Muscle layer of colon (tissue), 2 donors: ENCODE data around the gene NAV1.

Experiments used
- H3K27ac ChIP-seq: one replicate; pipeline ENCODE4 v1.7.0; 2013; ENCODE audit warnings: low read depth, mild to moderate bottlenecking, low read length, moderate library complexity
- H3K27me3 ChIP-seq, 2 donors: one replicate each; pipeline ENCODE4 v1.7.0; 2013; ENCODE audit warnings: low read length in 2 of 2, mild to moderate bottlenecking in 2 of 2; ENCODE audit not compliant: insufficient read depth in 2 of 2, control insufficient read depth in 1 of 2
- H3K36me3 ChIP-seq: one replicate; pipeline ENCODE4 v1.7.0; 2013; ENCODE audit warnings: mild to moderate bottlenecking, low read length; ENCODE audit not compliant: insufficient read depth
- H3K4me1 ChIP-seq: one replicate; pipeline ENCODE4 v1.7.0; 2013; ENCODE audit warnings: mild to moderate bottlenecking, low read length; ENCODE audit not compliant: insufficient read depth
- H3K4me3 ChIP-seq, 2 donors: one replicate each; pipeline ENCODE4 v1.7.0; 2013; ENCODE audit warnings: low read length in 2 of 2, low read depth in 1 of 2, mild to moderate bottlenecking in 1 of 2, moderate library complexity in 1 of 2
- H3K9ac ChIP-seq: one replicate; pipeline ENCODE4 v1.7.0; 2013; ENCODE audit warnings: low read length
- H3K9me3 ChIP-seq: one replicate; pipeline ENCODE4 v1.7.0; 2013; ENCODE audit warnings: mild to moderate bottlenecking, low read length
- donor health status: abdominal sarcoma.
- donor health status: Adenocarcinoma of cecum.

NAV1 gene

DNA sequence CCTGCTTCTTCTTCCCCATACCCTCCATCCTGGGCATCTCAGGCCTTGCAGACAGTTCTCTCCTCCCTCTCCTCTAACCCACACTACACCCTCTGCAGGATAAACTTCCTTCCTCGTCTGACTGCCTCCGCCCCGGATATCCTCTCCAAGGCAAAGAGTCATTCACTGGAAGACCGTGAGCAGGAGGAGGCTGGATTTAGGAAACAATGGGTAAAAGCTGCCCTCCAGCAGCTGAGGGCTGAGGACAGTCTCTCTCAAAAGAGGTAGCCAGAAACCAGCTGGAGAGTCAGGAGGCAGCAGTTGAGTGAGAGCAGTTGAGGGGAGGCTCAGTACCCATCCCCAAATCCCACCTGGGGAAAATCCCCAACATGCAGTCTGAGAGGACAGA lies 33.4 kb upstream of the NAV1 start:
- Histone ChIP-seq H3K27ac (peak overlapping the region; percentile 99), H3K9me3 (no peaks in the 10 kb centered on the region), H3K27me3 (no peaks in the 10 kb centered on the region), H3K4me1 (peaks cover 50% of the 10 kb centered on the region), H3K36me3 (peaks cover 17% of the 10 kb centered on the region), H3K4me3 (peak overlapping the region; percentile 92 to 96), H3K9ac (peak overlapping the region; percentile 98)

DNA sequence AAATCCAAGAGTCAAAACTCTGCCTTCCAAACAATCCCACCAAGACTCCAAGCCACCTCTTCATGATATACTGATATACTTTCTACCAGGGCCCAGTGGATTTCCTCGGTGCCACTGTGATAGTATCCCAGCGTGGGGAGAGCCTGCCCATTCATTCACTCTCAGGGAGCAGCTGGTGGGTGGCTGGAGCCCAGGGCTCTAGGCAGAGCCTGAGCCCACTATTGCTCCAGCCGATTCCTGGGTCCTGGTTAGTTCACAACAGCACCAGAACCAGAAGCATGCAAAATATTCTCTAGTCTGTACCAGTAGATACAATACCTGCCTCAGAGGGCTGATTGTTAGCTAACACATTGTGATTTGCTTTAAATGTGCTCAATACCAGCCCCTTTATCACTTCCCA lies 32.8 kb upstream of the NAV1 start:
- Histone ChIP-seq H3K4me3 (peak overlapping the region; percentile 92 to 96), H3K9ac (peak overlapping the region; percentile 98), H3K4me1 (peaks cover 44% of the 10 kb centered on the region), H3K27me3 (no peaks in the 10 kb centered on the region), H3K27ac (peak overlapping the region; percentile 99), H3K36me3 (peaks cover 17% of the 10 kb centered on the region), H3K9me3 (no peaks in the 10 kb centered on the region)

DNA sequence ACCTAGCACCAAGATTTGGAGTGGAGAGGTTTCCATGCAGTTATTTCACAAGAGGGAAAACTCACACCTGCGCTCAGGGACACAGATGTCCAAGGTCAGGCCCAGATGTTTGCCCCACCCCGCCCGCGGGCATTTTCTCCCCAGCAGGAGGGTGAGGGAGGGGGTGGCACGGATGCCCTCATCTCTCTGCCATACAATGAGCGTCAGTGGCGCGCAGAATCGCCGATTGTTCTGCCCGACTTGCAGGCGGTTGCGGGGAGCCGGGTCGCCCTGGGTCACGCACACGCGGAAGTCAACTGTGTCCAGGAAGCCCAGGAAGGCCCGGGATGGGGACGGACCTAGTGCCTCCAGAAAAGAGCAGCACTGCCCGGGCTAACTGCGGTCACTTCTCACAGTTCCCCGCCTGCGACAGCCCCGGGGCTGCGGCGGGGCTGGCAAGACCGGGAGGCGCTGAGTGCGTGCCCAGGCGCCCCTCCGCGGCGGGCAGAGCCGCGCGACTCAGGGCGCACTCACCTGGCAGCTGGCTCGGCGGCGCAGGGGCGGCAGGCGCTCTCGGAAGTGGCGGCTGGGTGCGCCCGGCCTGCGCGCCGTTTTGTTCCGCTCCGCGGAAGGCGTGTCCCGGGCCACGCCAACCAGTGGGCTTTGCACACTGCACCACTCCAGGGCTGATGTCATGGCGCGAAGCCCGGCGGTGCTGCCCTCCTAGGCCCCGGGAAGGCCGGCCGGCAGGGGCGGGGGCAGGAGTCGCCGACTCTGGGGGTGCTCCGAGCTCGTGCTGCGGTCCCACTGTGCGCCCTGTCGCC lies 32.2 kb upstream of the NAV1 start, which contains the start of gene CSRP1:
CSRP1 (minus strand) TSS at position 567 of the 803 bp plus-strand sequence. CDS start 10,820 bp downstream, outside the sequence.
- H3K9ac ChIP-seq: peak within 1 kb of the TSS; percentile 98
- peak within 1 kb of the TSS; percentile 92 to 96 for H3K4me3 ChIP-seq
- H3K9me3 ChIP-seq: no peaks in the 10 kb centered on the region
- H3K27ac ChIP-seq: peak within 1 kb of the TSS; percentile 99
- H3K4me1 ChIP-seq: peaks cover 42% of the 10 kb centered on the region
- no peaks in the 10 kb centered on the region for H3K27me3 ChIP-seq
- H3K36me3 ChIP-seq: peaks cover 17% of the 10 kb centered on the region

DNA sequence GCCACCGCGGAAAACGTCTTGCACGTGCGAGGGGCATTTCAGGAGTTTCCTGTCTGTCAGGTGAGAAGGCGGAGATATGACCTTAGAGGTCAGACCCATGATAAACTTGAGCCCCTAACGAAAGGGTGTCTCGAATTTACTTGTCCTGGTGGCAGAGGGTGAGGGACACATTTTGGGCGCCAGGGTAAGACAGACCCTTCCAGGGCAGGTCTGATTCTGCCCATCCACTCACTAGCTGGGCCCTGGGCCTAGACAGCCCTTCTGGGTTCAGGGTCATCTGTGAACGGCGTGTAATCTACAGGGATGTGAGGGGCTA lies 31.6 kb upstream of the NAV1 start:
- peaks cover 16% of the 10 kb centered on the region for H3K36me3 ChIP-seq
- peaks cover 43% of the 10 kb centered on the region for H3K4me1 ChIP-seq
- H3K9me3 ChIP-seq: no peaks in the 10 kb centered on the region
- H3K27me3 ChIP-seq: no peaks in the 10 kb centered on the region
- H3K27ac ChIP-seq: peak overlapping the region; percentile 99
- H3K4me3 ChIP-seq: peak overlapping the region; percentile 92 to 96
- peak overlapping the region; percentile 63 for H3K9ac ChIP-seq

DNA sequence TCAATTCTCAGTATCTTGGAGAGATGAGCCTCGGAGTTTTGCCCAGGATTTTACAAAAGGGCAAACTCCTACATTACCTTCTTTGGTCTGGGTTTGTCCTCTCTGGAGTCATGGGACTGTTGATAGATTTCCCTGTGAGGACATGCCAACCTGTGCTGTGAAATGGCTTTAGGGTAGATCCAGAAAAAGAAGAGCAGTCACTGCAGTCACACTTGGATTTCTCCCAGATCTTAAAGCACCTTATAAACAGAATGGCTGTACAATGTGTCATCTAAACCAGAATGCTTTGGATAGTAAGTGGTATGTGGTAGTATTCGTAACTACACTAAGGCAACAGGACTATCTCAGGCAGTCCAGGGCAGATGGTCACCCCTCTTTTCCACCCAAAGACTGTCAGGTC lies 30.1 kb upstream of the NAV1 start:
- no peaks in the 10 kb centered on the region for H3K9me3 ChIP-seq
- H3K27ac ChIP-seq: peak overlapping the region; percentile 71
- peaks cover 6% of the 10 kb centered on the region for H3K36me3 ChIP-seq
- H3K4me3 ChIP-seq: no peak overlapping the region
- no peaks in the 10 kb centered on the region for H3K27me3 ChIP-seq
- no peak overlapping the region for H3K9ac ChIP-seq
- H3K4me1 ChIP-seq: peaks cover 42% of the 10 kb centered on the region

DNA sequence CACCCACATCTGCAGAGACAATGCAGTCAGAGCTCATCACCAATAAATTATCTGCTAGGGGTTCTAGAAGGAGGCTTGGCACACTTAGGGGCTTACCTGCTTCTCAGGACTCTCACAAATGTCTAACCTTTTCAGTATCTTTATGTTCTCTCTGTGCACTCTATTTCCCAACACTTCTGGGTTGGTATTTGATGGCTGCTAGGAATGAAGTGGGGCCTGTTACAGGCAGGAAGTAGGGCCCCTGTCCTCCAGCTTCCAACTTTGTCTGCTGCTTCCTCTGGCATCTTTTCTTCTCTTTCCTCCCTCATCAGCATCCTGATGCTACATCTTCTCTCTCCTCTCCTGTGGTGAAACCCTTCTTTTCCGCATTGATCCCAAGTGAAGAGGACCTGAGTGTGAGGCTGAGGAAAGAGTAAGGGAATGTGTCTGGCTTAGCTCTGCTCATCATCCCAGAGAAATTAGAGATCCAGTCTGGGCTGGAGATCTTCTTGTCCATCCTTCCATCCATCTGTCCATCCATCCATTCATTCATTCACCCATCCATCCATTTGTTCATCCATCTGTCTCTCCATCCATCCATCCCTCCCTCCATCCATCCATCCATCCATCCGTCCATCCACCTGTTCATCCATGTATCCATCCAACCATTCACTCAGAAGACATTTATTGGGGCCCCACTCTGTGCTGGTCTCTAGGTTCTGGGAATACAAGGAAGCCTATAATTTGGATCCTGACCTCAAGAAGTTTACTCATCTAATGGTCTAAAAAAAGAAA lies 29.1 kb upstream of the NAV1 start:
- no peaks in the 10 kb centered on the region for H3K9me3 ChIP-seq
- H3K36me3 ChIP-seq: no peaks in the 10 kb centered on the region
- H3K9ac ChIP-seq: no peak overlapping the region
- peak overlapping the region; percentile 71 for H3K27ac ChIP-seq
- H3K4me1 ChIP-seq: peaks cover 42% of the 10 kb centered on the region
- H3K4me3 ChIP-seq: no peak overlapping the region
- H3K27me3 ChIP-seq: no peaks in the 10 kb centered on the region

DNA sequence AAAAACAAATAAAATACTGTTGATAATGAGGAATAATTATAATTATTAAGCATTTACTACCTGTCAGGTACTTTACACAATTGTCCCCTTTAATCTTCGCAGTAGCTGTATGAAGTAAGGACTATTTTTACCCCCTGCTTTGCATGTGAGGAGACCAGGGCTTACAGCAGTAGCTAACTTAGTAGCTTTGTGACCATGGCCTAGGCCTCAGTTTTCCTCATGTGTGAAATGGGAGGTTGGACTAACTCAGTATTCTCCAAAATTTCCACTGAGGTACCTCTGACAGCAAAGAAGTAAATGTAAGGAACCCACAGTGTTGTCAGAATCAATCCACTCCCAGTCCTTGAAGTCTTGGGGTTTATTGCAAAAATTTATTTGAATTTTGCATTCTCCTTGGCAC lies 28.2 kb upstream of the NAV1 start:
- Histone ChIP-seq H3K4me1 (peaks cover 38% of the 10 kb centered on the region), H3K27ac (no peak overlapping the region), H3K9me3 (no peaks in the 10 kb centered on the region), H3K4me3 (no peak overlapping the region), H3K36me3 (no peaks in the 10 kb centered on the region), H3K9ac (no peak overlapping the region), H3K27me3 (no peaks in the 10 kb centered on the region)

DNA sequence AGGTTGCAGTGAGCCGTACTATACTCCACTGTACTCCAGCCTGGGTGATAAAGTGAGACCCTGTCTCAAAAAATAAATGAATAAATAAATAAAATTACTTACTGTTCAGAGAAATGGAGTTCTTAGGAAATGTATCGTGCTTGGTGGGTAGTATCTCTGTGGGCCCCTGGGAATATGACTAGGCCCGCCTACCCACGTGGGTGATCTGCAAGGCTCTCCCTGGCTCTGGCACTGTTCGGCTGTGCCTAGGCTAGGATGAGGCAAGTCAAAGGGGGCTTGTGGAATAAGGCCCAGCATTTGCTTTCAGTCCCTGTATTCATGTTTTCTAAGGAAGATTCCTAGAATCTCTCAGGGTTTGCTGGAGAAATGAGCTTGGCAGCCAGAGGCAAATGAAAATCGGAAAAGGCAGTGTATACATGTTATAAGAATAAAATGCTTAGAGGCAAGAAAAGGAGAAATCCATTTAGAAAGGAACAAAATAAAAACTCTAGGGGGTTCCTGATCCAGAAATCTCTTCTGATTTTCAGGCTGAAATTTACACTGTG lies 27.5 kb upstream of the NAV1 start:
- Histone ChIP-seq H3K9ac (peak overlapping the region; percentile 37), H3K27ac (peak overlapping the region; percentile 88)

DNA sequence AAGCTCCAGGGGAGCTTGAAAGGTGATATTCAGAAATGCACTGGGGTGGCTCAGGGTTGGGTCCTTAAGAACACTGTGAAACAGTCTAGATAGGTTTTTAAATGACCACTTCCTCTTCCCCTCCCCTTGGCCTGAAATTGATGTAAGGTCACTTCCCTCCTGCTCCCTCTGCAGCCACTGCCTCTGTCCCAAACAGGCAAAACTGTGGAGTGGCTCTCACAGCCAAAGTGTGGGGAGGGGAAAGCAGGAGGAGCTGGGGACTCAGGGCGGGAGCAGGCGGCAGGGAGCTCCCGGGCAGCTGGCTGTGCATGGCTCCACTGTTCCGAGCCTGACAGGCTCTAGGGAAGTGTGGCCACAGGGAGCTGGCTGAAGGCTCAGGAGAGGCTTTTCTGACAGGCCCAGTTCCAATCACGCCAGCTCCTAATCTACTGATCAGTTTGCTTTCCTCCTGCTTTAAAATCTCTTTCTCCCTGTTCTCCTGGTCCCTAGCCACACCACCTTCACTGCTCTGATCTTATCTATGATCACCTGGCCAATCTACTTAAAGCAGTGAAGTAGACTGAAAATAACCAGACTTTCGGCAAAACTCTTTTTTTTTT lies 26.9 kb upstream of the NAV1 start:
- Histone ChIP-seq H3K9me3 (no peaks in the 10 kb centered on the region), H3K27ac (peak overlapping the region; percentile 88), H3K36me3 (no peaks in the 10 kb centered on the region), H3K27me3 (no peaks in the 10 kb centered on the region), H3K4me3 (peak overlapping the region in 1 of 2 donors; percentile 15), H3K9ac (peak overlapping the region; percentile 37), H3K4me1 (peaks cover 38% of the 10 kb centered on the region)

More for the DNA sequence above, 27.5 kb upstream of the NAV1 start:
- Histone ChIP-seq H3K36me3 (no peaks in the 10 kb centered on the region), H3K4me1 (peaks cover 38% of the 10 kb centered on the region), H3K27me3 (no peaks in the 10 kb centered on the region), H3K9me3 (no peaks in the 10 kb centered on the region), H3K4me3 (no peak overlapping the region)

DNA sequence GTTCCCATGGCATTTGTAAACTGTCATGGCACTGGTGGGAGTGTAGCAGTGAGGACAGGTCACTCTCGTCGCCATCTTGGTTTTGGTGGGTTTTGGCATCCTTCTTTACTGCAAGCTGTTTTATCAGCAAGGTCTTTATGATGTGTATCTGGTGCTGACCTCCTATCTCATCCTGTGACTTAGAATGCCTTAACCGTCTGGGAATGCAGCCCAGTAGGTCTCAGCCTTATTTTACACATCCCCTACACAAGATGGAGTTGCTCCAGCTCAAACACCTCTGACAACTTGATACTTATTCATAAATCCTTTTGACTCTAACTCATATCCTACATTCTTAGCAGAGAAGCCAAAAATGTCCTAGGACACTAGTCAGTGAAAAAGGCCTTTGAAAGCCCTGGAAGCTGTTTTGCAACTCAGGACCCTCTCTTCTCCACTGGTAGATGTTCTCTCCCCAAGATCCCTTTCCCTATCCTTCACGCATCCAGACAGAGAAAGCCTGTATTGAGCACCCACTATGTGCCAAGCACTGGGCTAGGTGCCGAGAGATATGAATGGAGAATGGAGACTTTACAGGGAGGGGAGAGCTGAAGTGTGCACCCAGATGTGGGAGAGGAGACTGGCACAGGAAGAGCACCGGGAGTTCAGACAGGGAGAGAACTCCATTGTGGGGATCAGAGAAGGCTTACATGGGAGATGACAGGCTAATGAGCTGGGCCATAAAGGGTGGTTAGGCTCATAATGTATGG lies 25.3 kb upstream of the NAV1 start:
- Histone ChIP-seq H3K9ac (no peak overlapping the region), H3K9me3 (no peaks in the 10 kb centered on the region), H3K36me3 (no peaks in the 10 kb centered on the region), H3K4me1 (peaks cover 23% of the 10 kb centered on the region), H3K27me3 (no peaks in the 10 kb centered on the region), H3K4me3 (no peak overlapping the region), H3K27ac (no peak overlapping the region)

DNA sequence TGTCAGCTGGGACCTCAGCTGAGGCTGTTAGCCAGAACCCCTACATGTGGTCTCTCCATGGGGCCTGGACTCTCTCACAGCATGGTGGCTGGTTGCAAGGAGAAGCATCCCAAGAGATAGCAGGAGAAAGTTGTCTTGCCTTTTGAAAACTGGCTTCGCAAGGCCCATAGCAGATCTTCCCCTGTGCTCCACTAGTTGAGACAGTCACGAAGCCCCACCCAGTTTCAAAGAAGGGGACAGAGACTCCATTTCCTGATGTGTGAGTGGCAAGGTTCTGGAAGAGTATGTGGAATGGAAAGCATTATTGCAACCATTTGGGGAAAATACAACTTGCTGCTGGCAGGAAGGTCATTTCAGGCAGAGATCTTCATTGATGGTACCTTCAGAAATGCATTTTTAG lies 24.5 kb upstream of the NAV1 start:
- H3K9me3 ChIP-seq: no peaks in the 10 kb centered on the region
- no peak overlapping the region for H3K4me3 ChIP-seq
- no peaks in the 10 kb centered on the region for H3K27me3 ChIP-seq
- H3K36me3 ChIP-seq: no peaks in the 10 kb centered on the region
- peaks cover 16% of the 10 kb centered on the region for H3K4me1 ChIP-seq
- no peak overlapping the region for H3K9ac ChIP-seq
- H3K27ac ChIP-seq: no peak overlapping the region
